Measurements from ENCODE around the gene B4GAT1. TPM values are rescaled to one million over a fixed set of nuclear protein-coding genes. Genes with fewer than 3 reads are reported as not detected.

The B4GAT1 gene
- total and polyA plus RNA-seq, 2 donors (not counting 1 experiment from before 2014, with no cell fraction given), result 1.4 to 5.2 TPM

DNA sequence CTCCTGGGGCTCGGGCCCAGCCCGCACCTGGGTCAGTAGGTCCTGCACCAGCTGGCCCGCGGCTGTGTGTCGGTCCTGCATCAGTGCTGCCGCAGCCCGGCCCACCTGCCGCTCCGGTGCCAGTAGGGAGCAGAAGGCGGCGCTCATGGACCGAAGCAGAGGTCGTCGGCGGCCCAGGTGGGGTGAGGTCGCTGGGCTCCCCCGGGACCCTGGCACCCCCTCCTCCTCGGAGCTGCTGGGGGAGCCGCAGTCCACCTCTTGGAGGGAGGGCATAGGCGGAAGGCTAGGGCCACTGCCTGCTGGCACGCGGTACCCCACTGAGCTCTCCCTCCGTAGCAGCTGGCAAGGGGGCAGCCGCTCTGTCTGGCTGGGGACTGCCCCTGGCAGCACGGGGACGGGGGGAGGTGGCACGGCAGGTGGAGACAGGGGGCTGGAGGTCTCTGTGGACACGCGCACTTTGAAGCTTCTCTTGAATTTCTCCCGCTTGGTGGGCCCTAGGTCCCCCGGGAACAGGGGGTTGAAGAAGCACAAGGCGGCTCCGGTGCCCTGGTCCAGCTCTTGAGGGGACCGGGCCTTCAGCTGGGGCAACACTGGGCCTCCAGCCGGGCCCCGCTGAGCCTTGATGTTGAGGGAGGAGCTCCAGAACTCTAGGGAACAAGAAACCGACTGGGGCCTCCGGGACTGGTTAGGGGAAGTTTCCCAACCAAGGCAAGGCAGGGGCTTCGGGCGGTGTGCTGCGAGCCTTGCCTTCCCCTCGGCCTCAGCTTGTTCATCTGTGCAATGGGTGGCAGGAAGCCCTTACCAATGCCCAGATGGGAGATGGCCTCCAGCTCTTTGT, 12.6 kb downstream of the B4GAT1 start:
- Mint-ChIP-seq H3K9me3 (ENCODE audit: insufficient read depth) (no peaks in the 10 kb centered on the region), H3K27me3 (no peaks in the 10 kb centered on the region), H3K4me1 (peaks cover 21% of the 10 kb centered on the region), H3K4me3 (peak overlapping the region; percentile 57), H3K27ac (no peak overlapping the region)
- Histone ChIP-seq H3K4me3 (ENCODE audit: control extremely low read depth in 1 of 5, extremely low read depth in 1 of 5, insufficient read depth in 1 of 5, low read depth in 2 of 5, low read length in 4 of 5) (no peak overlapping the region), H4K20me1 (ENCODE audit: control insufficient read depth, insufficient read depth, low read length, poor library complexity, severe bottlenecking) (peaks cover 4% of the 10 kb centered on the region), H3K9me3 (ENCODE audit: control extremely low read depth in 1 of 3, control insufficient read depth in 2 of 3, insufficient read depth in 1 of 3, low read length in 2 of 3) (no peaks in the 10 kb centered on the region), H3K4me1 (ENCODE audit: control insufficient read depth in 2 of 2, insufficient read depth in 2 of 2, low read length in 2 of 2) (peaks cover 15 to 25% of the 10 kb centered on the region in 2 donors), H3K9ac (ENCODE audit: low read length) (no peak overlapping the region), H2AFZ (ENCODE audit: insufficient read depth, low read depth, low read length, poor library complexity, severe bottlenecking) (no peak overlapping the region), H3K36me3 (replicated peaks in 1 of 2; ENCODE audit: control extremely low read depth in 1 of 2, control insufficient read depth in 1 of 2, extremely low read depth in 1 of 2, insufficient read depth in 2 of 2, low read length in 1 of 2) (peaks cover 0 to 24% of the 10 kb centered on the region in 2 experiments), H3K79me2 (ENCODE audit: control insufficient read depth, insufficient read depth, low read length) (no peaks in the 10 kb centered on the region), H3K27ac (ENCODE audit: low read length in 2 of 2) (no peak overlapping the region), H3K4me2 (replicated peaks; ENCODE audit: low read depth, low read length, poor library complexity, severe bottlenecking) (no peak overlapping the region), H3K27me3 (replicated peaks in 1 of 4; ENCODE audit: control extremely low read depth in 1 of 4, control insufficient read depth in 3 of 4, insufficient read depth in 4 of 4, low read length in 3 of 4) (peaks cover 0 to 9% (median 3%) of the 10 kb centered on the region in 4 experiments)
- CTCF ChIA-PET, result interaction anchor here (0.5 to 3.0 kb wide), 4 partner anchors 23 to 54 kb away, joined by 3 to 24 read pairs (median 7); no protein-coding TSS in a partner anchor
- 85% methylated on average over 41 of the region's 42 CpGs for WGBS (ENCODE audit: insufficient coverage)
- POLR2A ChIA-PET, result interaction anchor here (2.0 kb wide), 1 partner anchor 23 kb away, joined by 4 read pairs; no protein-coding TSS in a partner anchor
- peak; percentile 28 for DNase-seq
- intact Hi-C loops (cut with micrococcal nuclease), result no loop called here
- ATAC-seq (ENCODE audit: low read depth), result no peak
- TF ChIP-seq EZH2 (IDR thresholded peaks at IDR 0.05; ENCODE audit: borderline replicate concordance, insufficient read depth, low read depth, low read length, poor library complexity, severe bottlenecking), result no peak
- TF ChIP-seq, protein P1, sequence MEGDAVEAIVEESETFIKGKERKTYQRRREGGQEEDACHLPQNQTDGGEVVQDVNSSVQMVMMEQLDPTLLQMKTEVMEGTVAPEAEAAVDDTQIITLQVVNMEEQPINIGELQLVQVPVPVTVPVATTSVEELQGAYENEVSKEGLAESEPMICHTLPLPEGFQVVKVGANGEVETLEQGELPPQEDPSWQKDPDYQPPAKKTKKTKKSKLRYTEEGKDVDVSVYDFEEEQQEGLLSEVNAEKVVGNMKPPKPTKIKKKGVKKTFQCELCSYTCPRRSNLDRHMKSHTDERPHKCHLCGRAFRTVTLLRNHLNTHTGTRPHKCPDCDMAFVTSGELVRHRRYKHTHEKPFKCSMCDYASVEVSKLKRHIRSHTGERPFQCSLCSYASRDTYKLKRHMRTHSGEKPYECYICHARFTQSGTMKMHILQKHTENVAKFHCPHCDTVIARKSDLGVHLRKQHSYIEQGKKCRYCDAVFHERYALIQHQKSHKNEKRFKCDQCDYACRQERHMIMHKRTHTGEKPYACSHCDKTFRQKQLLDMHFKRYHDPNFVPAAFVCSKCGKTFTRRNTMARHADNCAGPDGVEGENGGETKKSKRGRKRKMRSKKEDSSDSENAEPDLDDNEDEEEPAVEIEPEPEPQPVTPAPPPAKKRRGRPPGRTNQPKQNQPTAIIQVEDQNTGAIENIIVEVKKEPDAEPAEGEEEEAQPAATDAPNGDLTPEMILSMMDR (IDR thresholded peaks at IDR 0.05), result no peak
